ENCODE data around the gene CD74.

The CD74 gene

GRCh38 chr5:150397782-150398721 lies 14.7 kb downstream of the CD74 start:
- DNase-seq (ENCODE audit: low spot score), result no peak

- no peak for DNase-seq (ENCODE audit: low spot score)
Observed at GRCh38 chr5:150397146-150397781, 15.4 kb downstream of the CD74 start.

- DNase-seq (ENCODE audit: low spot score), result no peak
Observed at GRCh38 chr5:150396267-150396666, 16.4 kb downstream of the CD74 start.

GRCh38 chr5:150395688-150395975 lies 17.1 kb downstream of the CD74 start:
- DNase-seq (ENCODE audit: low spot score), result no peak

GRCh38 chr5:150394912-150395687 lies 17.6 kb downstream of the CD74 start:
- DNase-seq (ENCODE audit: low spot score), result no peak

GRCh38 chr5:150394131-150394530 lies 18.6 kb downstream of the CD74 start:
- DNase-seq (ENCODE audit: low spot score), result no peak

GRCh38 chr5:150393096-150393645 lies 19.5 kb downstream of the CD74 start:
- no peak for DNase-seq (ENCODE audit: low spot score)

- no peak for DNase-seq (ENCODE audit: low spot score)
Observed at GRCh38 chr5:150392680-150393079, 20.0 kb downstream of the CD74 start.

GRCh38 chr5:150391986-150392385 lies 20.7 kb downstream of the CD74 start:
- no peak for DNase-seq (ENCODE audit: low spot score)

GRCh38 chr5:150391064-150391834 lies 21.5 kb downstream of the CD74 start:
- DNase-seq (ENCODE audit: low spot score), result no peak

- DNase-seq (ENCODE audit: low spot score), result no peak
Observed at GRCh38 chr5:150389531-150390266, 23.0 kb downstream of the CD74 start.

GRCh38 chr5:150386024-150386855 lies 26.5 kb downstream of the CD74 start:
- DNase-seq (ENCODE audit: low spot score), result no peak

- DNase-seq (ENCODE audit: low spot score), result no peak
Observed at GRCh38 chr5:150384701-150385100, 28.0 kb downstream of the CD74 start.

- no peak for DNase-seq (ENCODE audit: low spot score)
Observed at GRCh38 chr5:150377964-150378694, 34.6 kb downstream of the CD74 start.

- DNase-seq (ENCODE audit: low spot score), result no peak
Observed at GRCh38 chr5:150376799-150377771, 35.6 kb downstream of the CD74 start.

- no peak for DNase-seq (ENCODE audit: low spot score)
Observed at GRCh38 chr5:150374651-150375050, 38.1 kb downstream of the CD74 start.

GRCh38 chr5:150372639-150373038 lies 40.1 kb downstream of the CD74 start:
- no peak for DNase-seq (ENCODE audit: low spot score)

GRCh38 chr5:150368526-150368925 lies 44.2 kb downstream of the CD74 start:
- no peak for DNase-seq (ENCODE audit: low spot score)

All from HuH-7.5 (cell line).